K562 (cell line): ENCODE measurements around the gene CREM. TPM values are rescaled to one million over a fixed set of nuclear protein-coding genes. Genes with fewer than 3 reads are reported as not detected.

Experiments used
- ARID4B ChIP-seq: sonication (generic); formaldehyde crosslinking; IDR thresholded peaks from 2 replicates; pipeline ENCODE4 v1.8.0; 2022; ENCODE audit warnings: mild to moderate bottlenecking, missing genetic modification reagents
- EHMT2 ChIP-seq: fragments of 450-650 bp; IDR thresholded peaks from 2 replicates; pipeline ENCODE4 v1.6.1; 2018; ENCODE audit warnings: antibody characterized with exemption
- FOXK1 ChIP-seq: sonication (generic); formaldehyde crosslinking; IDR thresholded peaks from 2 replicates; pipeline ENCODE4 v1.8.0; 2022; ENCODE audit warnings: missing genetic modification reagents, mild to moderate bottlenecking, borderline replicate concordance
- HBP1 ChIP-seq: fragments of 450-650 bp; formaldehyde crosslinking; IDR thresholded peaks from 2 replicates; pipeline ENCODE4 v1.4.0; 2022; ENCODE audit warnings: missing genetic modification characterization
- L3MBTL2 ChIP-seq: fragments of 450-650 bp; IDR thresholded peaks from 2 replicates; pipeline ENCODE4 v1.6.1; 2016; ENCODE audit warnings: mild to moderate bottlenecking, moderate library complexity
- MTA3 ChIP-seq: fragments of 450-650 bp; formaldehyde crosslinking; IDR thresholded peaks from 2 replicates; pipeline ENCODE4 v1.6.1; 2017; ENCODE audit warnings: mild to moderate bottlenecking, borderline replicate concordance
- NFE2 ChIP-seq: IDR thresholded peaks from 2 replicates; pipeline ENCODE4 v1.6.1; 2014; ENCODE audit warnings: antibody characterized with exemption, low read depth
- POLR2AphosphoS5 ChIP-seq: IDR thresholded peaks from 2 replicates; pipeline ENCODE4 v1.6.1; 2011; ENCODE audit warnings: mild to moderate bottlenecking, low read depth, low read length, moderate library complexity; ENCODE audit not compliant: control insufficient read depth, insufficient read depth
- RBM34 ChIP-seq: fragments of 200-400 bp; formaldehyde crosslinking; IDR thresholded peaks from 2 replicates; pipeline ENCODE4 v1.6.1; 2018; ENCODE audit warnings: low read length, borderline replicate concordance; ENCODE audit not compliant: insufficient read depth
- RFX7 ChIP-seq: fragments of 250-450 bp; sonication (Bioruptor Pico); IDR thresholded peaks from 2 replicates; pipeline ENCODE4 v1.5.1; 2021; ENCODE audit warnings: mild to moderate bottlenecking
- SMAD4 ChIP-seq: fragments of 250-450 bp; sonication (Bioruptor Pico); conservative IDR thresholded peaks from 2 replicates; pipeline ENCODE4 v1.8.0; 2021; ENCODE audit warnings: inconsistent platforms, mild to moderate bottlenecking, moderate library complexity
- TBP ChIP-seq: optimal IDR thresholded peaks from 2 replicates; pipeline ENCODE3; 2011; ENCODE audit warnings: low read depth, low read length, improper control_type of control experiment
- TCFL5 ChIP-seq: fragments of 250-450 bp; sonication (Bioruptor Pico); conservative IDR thresholded peaks from 2 replicates; pipeline ENCODE4 v1.6.1; 2021; ENCODE audit warnings: mild to moderate bottlenecking, moderate library complexity, matching md5 sums
- TEAD4 ChIP-seq, 2 experiments: sonication (generic) in 1 of 2; formaldehyde crosslinking in 1 of 2; IDR thresholded peaks; 2 replicates each; pipeline versions ENCODE4 v1.6.1 to v1.8.0; 2012 to 2022; ENCODE audit warnings: borderline replicate concordance in 1 of 2, inconsistent platforms in 1 of 2, low read length in 1 of 2, mild to moderate bottlenecking in 1 of 2, missing genetic modification reagents in 1 of 2
- THRB ChIP-seq: fragments of 450-650 bp; formaldehyde crosslinking; conservative IDR thresholded peaks from 2 replicates; pipeline ENCODE4 v1.4.0; 2022; ENCODE audit warnings: mild to moderate bottlenecking, missing genetic modification characterization
- polyA plus RNA-seq, 8 experiments: library from polyadenylated mRNA; depleted of rRNA in 4 of 8; stranded (reverse) in 5 of 8; unstranded in 3 of 8; fragments of >200 nt; fragmentation: Nextera tagmentation in 2 of 8; fragmentation: Illumina TruSeq in 1 of 8; extraction: Ambion mirVana in 2 of 8; extraction: Trizol in 1 of 8; gene quantifications; 2 replicates each; pipeline versions ENCODE4 v1.2.1 to v1.2.3, GENCODE V29; 2011 to 2014; ENCODE audit warnings: inconsistent platforms in 1 of 8, missing spikeins in 1 of 8
- total RNA-seq, 7 experiments: library from RNA; depleted of rRNA in 6 of 7; stranded (reverse); fragments of >200 nt in 6 of 7; fragmentation: Illumina TruSeq in 2 of 7; extraction: Trizol in 2 of 7; gene quantifications; 2 replicates each; pipeline versions ENCODE4 v1.2.1 to v1.2.3, GENCODE V29; 2011 to 2021; ENCODE audit warnings: low replicate concordance in 1 of 7

The CREM gene
- total and polyA plus RNA-seq, 9 of the 15 experiments (the other 6 are each of a cell fraction or from before 2014, with no cell fraction given) = 39.1 to 70.2 (median 48.3) TPM

GRCh38 chr10:35195361-35196306 is 69.0 kb downstream of the CREM start (continued):
- no peak for TF ChIP-seq RFX7 (CRISPR knock-in tag)
- TF ChIP-seq RBM34 = no peak
- peak; percentile 97 for TF ChIP-seq MTA3
- TF ChIP-seq L3MBTL2 = peak; percentile 51
- peak; percentile 33; the same call in 1 of the 2 replicates for TF ChIP-seq EHMT2
- peak; percentile 68; the same call in 1 of the 2 replicates for TF ChIP-seq THRB (CRISPR knock-in tag)
- TF ChIP-seq TCFL5 (CRISPR knock-in tag) = no peak
- TF ChIP-seq SMAD4 (CRISPR knock-in tag) = peak; percentile 44
- TF ChIP-seq ARID4B = peak; percentile 39; the same call in 1 of the 2 replicates
- TF ChIP-seq TEAD4 (IDR thresholded peaks at IDR 0.05; ENCODE audit: low read length) = peak; percentile 27; the same call in 1 of the 2 replicates
- no peak for TF ChIP-seq TEAD4 (CRISPR knock-in tag; IDR thresholded peaks at IDR 0.05; ENCODE audit: borderline replicate concordance)
- 0 out of 2 replicates have a peak, but pooled peaks have one; percentile 25 for TF ChIP-seq POLR2AphosphoS5
- 0 out of 2 replicates have a peak, but pooled peaks have one; percentile 39 for TF ChIP-seq HBP1 (CRISPR knock-in tag)
- peak; percentile 29 for TF ChIP-seq TBP
- TF ChIP-seq FOXK1 (CRISPR knock-in tag) = 0 out of 2 replicates have a peak, but pooled peaks have one; percentile 33
- peak; percentile 47; the same call in 1 of the 2 replicates for TF ChIP-seq NFE2
